Stimulated activated CD4-positive, alpha-beta T cell treated with anti-CD3 and anti-CD28 coated beads, Interleukin-15, amount 100 ng/mL, for 48 hours (primary cell): ENCODE measurements around the gene GEMIN8.

Source experiments
- DNase-seq, 2 donors: peaks; one replicate each; pipeline ENCODE4 v3.0.0-alpha.2; 2020; ENCODE audit warnings: low read depth in 2 of 2

The GEMIN8 gene

GRCh38 chrX:14015941-14016340 is 13.8 kb downstream of the GEMIN8 start:
- DNase-seq: no peak

GRCh38 chrX:14015294-14015693 is 14.4 kb downstream of the GEMIN8 start:
- DNase-seq: no peak

GRCh38 chrX:14014526-14014925 is 15.2 kb downstream of the GEMIN8 start:
- DNase-seq: no peak

- no peak for DNase-seq
Observed at GRCh38 chrX:14013054-14013453, 16.6 kb downstream of the GEMIN8 start.

- no peak for DNase-seq
Observed at GRCh38 chrX:14010566-14010965, 19.1 kb downstream of the GEMIN8 start.

GRCh38 chrX:14006540-14006939 is 23.2 kb downstream of the GEMIN8 start:
- no peak for DNase-seq

- no peak for DNase-seq
Observed at GRCh38 chrX:14003876-14004425, 25.7 kb downstream of the GEMIN8 start.

- no peak for DNase-seq
Observed at GRCh38 chrX:14003028-14003427, 26.7 kb downstream of the GEMIN8 start.

- DNase-seq: no peak
Observed at GRCh38 chrX:13996650-13997049, 33.0 kb downstream of the GEMIN8 start.

- DNase-seq: no peak
Observed at GRCh38 chrX:13994536-13995080, 35.1 kb downstream of the GEMIN8 start.

GRCh38 chrX:13994104-13994503 is 35.6 kb downstream of the GEMIN8 start:
- no peak for DNase-seq

GRCh38 chrX:13990126-13990800 is 39.4 kb downstream of the GEMIN8 start:
- no peak for DNase-seq

GRCh38 chrX:13985697-13986435 is 43.8 kb downstream of the GEMIN8 start:
- DNase-seq: no peak

GRCh38 chrX:13983734-13984133 is 46.0 kb downstream of the GEMIN8 start:
- DNase-seq: no peak

GRCh38 chrX:13968198-13968597 is 61.5 kb downstream of the GEMIN8 start:
- no peak for DNase-seq

- no peak for DNase-seq
Observed at GRCh38 chrX:13967636-13968035, 62.1 kb downstream of the GEMIN8 start.

- DNase-seq: no peak
Observed at GRCh38 chrX:13966793-13967125, 62.9 kb downstream of the GEMIN8 start.

- DNase-seq: no peak
Observed at GRCh38 chrX:13966071-13966792, 63.5 kb downstream of the GEMIN8 start.

- no peak for DNase-seq
Observed at GRCh38 chrX:13965531-13965930, 64.2 kb downstream of the GEMIN8 start.

- DNase-seq: no peak
Observed at GRCh38 chrX:13956998-13957397, 72.7 kb downstream of the GEMIN8 start.
